Endothelial cell of umbilical vein (primary cell): ENCODE measurements around the gene FARP2. TPM values are rescaled to one million over a fixed set of nuclear protein-coding genes. Genes with fewer than 3 reads are reported as not detected.

Experiments used
- BruUV-seq: library from RNA; stranded (reverse); fragments of 400-500 nt; replicated peaks from 2 replicates; lab custom pipeline; 2021; lab: Mats Ljungman, UMichigan
- CTCF ChIA-PET: fragments of 300-600, 350-600 bp; sonication (Branson Sonifier 250); formaldehyde crosslinking; loops from one replicate; lab custom pipeline; 2021; ENCODE audit warnings: antibody characterized with exemption, inconsistent platforms; lab: Charles Lee
- POLR2A ChIA-PET: fragments of 300-600, 350-600 bp; sonication (Branson Sonifier 250); formaldehyde crosslinking; loops from one replicate; lab custom pipeline; 2021; ENCODE audit warnings: antibody characterized with exemption, inconsistent platforms; lab: Charles Lee
- DNase-seq: peaks from one replicate; pipeline ENCODE4 v3.0.0-alpha.2; 2011; ENCODE audit warnings: low read depth, low spot score
- FAIRE-seq: peaks from 2 replicates; lab custom pipeline; 2011; peaks lifted over from hg19 to GRCh38; lab: Jason Lieb, UNC
- H2AFZ ChIP-seq: 2 replicates; pipeline ENCODE4 v1.6.0; 2012; ENCODE audit warnings: low read depth, low read length, control low read depth, inconsistent platforms
- H3K27ac ChIP-seq: 2 replicates; pipeline ENCODE4 v1.5.1; 2011; ENCODE audit warnings: low read depth, mild to moderate bottlenecking, control low read depth, low read length, moderate library complexity; ENCODE audit not compliant: insufficient read depth
- H3K27me3 ChIP-seq, 2 experiments: 2 replicates each; pipeline versions ENCODE4 v1.6.0 to v1.6.1; 2011; ENCODE audit warnings: low read length in 2 of 2, mixed read lengths in 1 of 2; ENCODE audit not compliant: control insufficient read depth in 2 of 2, insufficient read depth in 2 of 2
- H3K36me3 ChIP-seq, 2 experiments: 2 replicates in 1 of 2; 3 replicates in 1 of 2; pipeline ENCODE4 v1.5.1; 2011; ENCODE audit warnings: low read length in 2 of 2, mild to moderate bottlenecking in 1 of 2, moderate library complexity in 1 of 2; ENCODE audit not compliant: control insufficient read depth in 2 of 2, insufficient read depth in 2 of 2; ENCODE audit errors: extremely low read depth in 1 of 2
- H3K4me1 ChIP-seq: 3 replicates; pipeline ENCODE4 v1.5.1; 2011; ENCODE audit warnings: mild to moderate bottlenecking, low read length; ENCODE audit not compliant: control insufficient read depth, insufficient read depth; ENCODE audit errors: extremely low read depth
- H3K4me2 ChIP-seq: 2 replicates; pipeline ENCODE4 v1.6.1; 2011; ENCODE audit warnings: low read length, control low read depth, mixed read lengths; ENCODE audit not compliant: insufficient read depth
- H3K4me3 ChIP-seq, 3 experiments: fragments of 200-600 bp in 1 of 3; sonication (generic), shearing (Covaris generic) in 1 of 3; replicated peaks in 1 of 3; 2 replicates each; pipeline ENCODE4 v1.5.1; 2011 to 2016; ENCODE audit warnings: control low read depth in 3 of 3, low read length in 3 of 3, mild to moderate bottlenecking in 2 of 3, inconsistent platforms in 1 of 3, low read depth in 1 of 3, moderate library complexity in 1 of 3; ENCODE audit not compliant: insufficient read depth in 1 of 3
- H3K79me2 ChIP-seq: 2 replicates; pipeline ENCODE4 v1.6.0; 2012; ENCODE audit warnings: low read length, inconsistent platforms; ENCODE audit not compliant: control insufficient read depth, insufficient read depth
- H3K9ac ChIP-seq: replicated peaks from 2 replicates; pipeline ENCODE3; 2011; ENCODE audit warnings: low read length, control low read depth; ENCODE audit not compliant: insufficient read depth; ENCODE audit errors: extremely low read depth
- H3K9me1 ChIP-seq: replicated peaks from 3 replicates; pipeline ENCODE4 v1.6.0; 2011; ENCODE audit warnings: mild to moderate bottlenecking, low read length; ENCODE audit not compliant: control insufficient read depth, insufficient read depth; ENCODE audit errors: extremely low read depth
- H3K9me3 ChIP-seq: replicated peaks from 2 replicates; pipeline ENCODE4 v1.5.1; 2012; ENCODE audit warnings: low read length, inconsistent platforms; ENCODE audit not compliant: control insufficient read depth, insufficient read depth
- H4K20me1 ChIP-seq: replicated peaks from 2 replicates; pipeline ENCODE3; 2011; ENCODE audit warnings: mild to moderate bottlenecking, low read length; ENCODE audit not compliant: control insufficient read depth, insufficient read depth; ENCODE audit errors: extremely low read depth
- EZH2 ChIP-seq: IDR thresholded peaks from 2 replicates; pipeline ENCODE4 v1.6.1; 2012; ENCODE audit warnings: borderline replicate concordance, low read depth, mild to moderate bottlenecking, moderate library complexity, low read length, inconsistent platforms; ENCODE audit not compliant: severe bottlenecking
- FOS ChIP-seq: IDR thresholded peaks from 2 replicates; pipeline ENCODE4 v1.6.1; 2011; ENCODE audit warnings: mild to moderate bottlenecking, low read length, moderate library complexity, borderline replicate concordance; ENCODE audit not compliant: insufficient read depth
- GATA2 ChIP-seq: IDR thresholded peaks from 2 replicates; pipeline ENCODE4 v1.7.0; 2011; ENCODE audit warnings: low read depth, mild to moderate bottlenecking, moderate library complexity, mixed read lengths, low read length; ENCODE audit not compliant: insufficient read length, insufficient read depth
- JUN ChIP-seq: IDR thresholded peaks from 2 replicates; pipeline ENCODE4 v1.6.1; 2011; ENCODE audit warnings: borderline replicate concordance, low read depth; ENCODE audit not compliant: insufficient read length, insufficient read depth
- MYC ChIP-seq: IDR thresholded peaks from one replicate; pipeline ENCODE4 v1.6.1; 2011; ENCODE audit warnings: mild to moderate bottlenecking, low read depth, low read length
- POLR2A ChIP-seq: IDR thresholded peaks from 2 replicates; pipeline ENCODE4 v1.6.1; 2012; ENCODE audit warnings: low read depth, mild to moderate bottlenecking, control low read depth, low read length
- POLR2AphosphoS5 ChIP-seq: IDR thresholded peaks from 2 replicates; pipeline ENCODE4 v1.6.1; 2012; ENCODE audit warnings: low read depth, mild to moderate bottlenecking, control low read depth, low read length, moderate library complexity; ENCODE audit not compliant: insufficient read depth
- dilution Hi-C: fragments of 300-500 bp; cut with MboI; formaldehyde crosslinking; loops from one replicate; pipeline ENCODE4 v1.15.0; 2019; ENCODE audit warnings: low sequenced_read_pairs; ENCODE audit not compliant: extremely low pct_ligation_motif_present
- intact Hi-C: fragments of 100-400 bp; cut with micrococcal nuclease; formaldehyde crosslinking; loops from one replicate; pipeline ENCODE4 v1.10.0; 2022
- polyA plus RNA-seq, 4 experiments: library from polyadenylated mRNA; depleted of rRNA in 3 of 4; stranded (reverse) in 3 of 4; unstranded in 1 of 4; fragments of >200 nt; gene quantifications; 2 replicates each; pipeline versions ENCODE4 v1.2.1 to v1.2.3, GENCODE V29; 2011 to 2012; ENCODE audit warnings: missing spikeins in 1 of 4
- total RNA-seq: library from RNA; stranded (reverse); gene quantifications from 2 replicates; pipeline ENCODE4 v1.2.3, GENCODE V29; 2021
- TF ChIP-seq, protein P1 (sequence below), 2 donors: IDR thresholded peaks; 1 replicate in 1 of 2; 2 replicates in 1 of 2; pipeline ENCODE4 v1.5.1; 2011; ENCODE audit warnings: low read length in 2 of 2, mild to moderate bottlenecking in 2 of 2, moderate library complexity in 2 of 2, control low read depth in 1 of 2, inconsistent platforms in 1 of 2, low read depth in 1 of 2; ENCODE audit not compliant: insufficient read depth in 1 of 2; ENCODE audit errors: extremely low read depth in 1 of 2
- TF ChIP-seq, protein P2 (sequence below): IDR thresholded peaks from 2 replicates; pipeline ENCODE4 v1.6.1; 2011; ENCODE audit not compliant: insufficient read depth, insufficient read length

The FARP2 gene
- total and polyA plus RNA-seq, 2 donors (not counting 3 experiments of a cell fraction or from before 2014, with no cell fraction given) = 15.3 to 45.3 TPM

DNA sequence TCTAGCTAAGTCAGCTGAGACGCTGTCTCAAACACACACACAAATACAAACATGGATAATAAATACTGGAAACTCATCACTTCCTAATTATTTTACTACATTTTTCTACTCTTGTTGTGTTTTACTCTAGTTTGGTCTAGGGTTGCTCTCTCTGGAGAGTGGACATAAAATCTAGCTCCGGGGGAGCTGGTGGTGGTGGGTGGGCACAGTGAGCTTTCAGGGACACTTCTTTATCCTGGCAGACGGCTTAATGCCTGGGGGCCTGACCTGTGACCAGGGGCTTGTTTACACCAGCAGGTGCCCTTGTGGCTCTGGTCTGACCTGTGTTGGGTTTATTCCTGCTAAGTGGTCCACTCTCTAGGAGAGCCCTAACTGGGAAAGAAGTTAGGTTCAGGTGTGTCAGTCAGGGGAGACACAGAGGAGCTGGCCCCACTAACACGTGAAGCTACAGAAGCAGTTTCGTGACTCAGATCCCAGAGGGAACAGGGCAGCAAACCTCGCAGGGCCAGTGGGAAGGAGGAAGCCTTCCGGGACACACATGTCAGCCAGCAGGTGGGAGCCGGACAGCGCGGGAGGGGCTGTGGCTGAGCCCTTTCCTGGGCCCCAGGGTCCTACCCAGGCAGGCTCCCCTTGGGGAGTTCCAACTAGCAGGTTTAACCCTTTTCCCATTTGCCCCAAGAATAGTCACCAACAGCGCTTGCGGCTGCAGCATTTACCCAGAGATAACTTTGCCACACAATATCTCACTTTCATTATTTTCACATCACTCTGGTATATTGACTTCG is 180.0 kb downstream of the FARP2 start:
- H3K4me2 ChIP-seq = no peak overlapping the region
- no peaks in the 10 kb centered on the region for H3K9me1 ChIP-seq
- H4K20me1 ChIP-seq = no peaks in the 10 kb centered on the region
- DNase-seq (no peak), FAIRE-seq (no peak)
- BruUV-seq = no TSS peak
- H3K27me3 ChIP-seq = peaks cover 0 to under 1% of the 10 kb centered on the region in 2 experiments
- POLR2A ChIA-PET = no interaction called here
- CTCF ChIA-PET = interaction anchor here (0.8 kb wide), 1 partner anchor 10 kb away, joined by 3 read pairs; no protein-coding TSS in a partner anchor
- no peak overlapping the region for H2AFZ ChIP-seq
- no peaks in the 10 kb centered on the region for H3K4me1 ChIP-seq
- H3K36me3 ChIP-seq = no peaks in the 10 kb centered on the region
- no peaks in the 10 kb centered on the region for H3K9me3 ChIP-seq
- no peaks in the 10 kb centered on the region for H3K79me2 ChIP-seq
- intact Hi-C loops (no loop called here), dilution Hi-C loops (no loop called here)
- no peak overlapping the region for H3K4me3 ChIP-seq
- H3K9ac ChIP-seq = no peak overlapping the region
- H3K27ac ChIP-seq = no peak overlapping the region
- TF ChIP-seq, protein P1, sequence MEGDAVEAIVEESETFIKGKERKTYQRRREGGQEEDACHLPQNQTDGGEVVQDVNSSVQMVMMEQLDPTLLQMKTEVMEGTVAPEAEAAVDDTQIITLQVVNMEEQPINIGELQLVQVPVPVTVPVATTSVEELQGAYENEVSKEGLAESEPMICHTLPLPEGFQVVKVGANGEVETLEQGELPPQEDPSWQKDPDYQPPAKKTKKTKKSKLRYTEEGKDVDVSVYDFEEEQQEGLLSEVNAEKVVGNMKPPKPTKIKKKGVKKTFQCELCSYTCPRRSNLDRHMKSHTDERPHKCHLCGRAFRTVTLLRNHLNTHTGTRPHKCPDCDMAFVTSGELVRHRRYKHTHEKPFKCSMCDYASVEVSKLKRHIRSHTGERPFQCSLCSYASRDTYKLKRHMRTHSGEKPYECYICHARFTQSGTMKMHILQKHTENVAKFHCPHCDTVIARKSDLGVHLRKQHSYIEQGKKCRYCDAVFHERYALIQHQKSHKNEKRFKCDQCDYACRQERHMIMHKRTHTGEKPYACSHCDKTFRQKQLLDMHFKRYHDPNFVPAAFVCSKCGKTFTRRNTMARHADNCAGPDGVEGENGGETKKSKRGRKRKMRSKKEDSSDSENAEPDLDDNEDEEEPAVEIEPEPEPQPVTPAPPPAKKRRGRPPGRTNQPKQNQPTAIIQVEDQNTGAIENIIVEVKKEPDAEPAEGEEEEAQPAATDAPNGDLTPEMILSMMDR (IDR thresholded peaks at IDR 0.05; ENCODE audit: extremely low read depth in 1 of 2, insufficient read depth in 1 of 2, low read depth in 1 of 2, low read length in 2 of 2) = no peak

DNA sequence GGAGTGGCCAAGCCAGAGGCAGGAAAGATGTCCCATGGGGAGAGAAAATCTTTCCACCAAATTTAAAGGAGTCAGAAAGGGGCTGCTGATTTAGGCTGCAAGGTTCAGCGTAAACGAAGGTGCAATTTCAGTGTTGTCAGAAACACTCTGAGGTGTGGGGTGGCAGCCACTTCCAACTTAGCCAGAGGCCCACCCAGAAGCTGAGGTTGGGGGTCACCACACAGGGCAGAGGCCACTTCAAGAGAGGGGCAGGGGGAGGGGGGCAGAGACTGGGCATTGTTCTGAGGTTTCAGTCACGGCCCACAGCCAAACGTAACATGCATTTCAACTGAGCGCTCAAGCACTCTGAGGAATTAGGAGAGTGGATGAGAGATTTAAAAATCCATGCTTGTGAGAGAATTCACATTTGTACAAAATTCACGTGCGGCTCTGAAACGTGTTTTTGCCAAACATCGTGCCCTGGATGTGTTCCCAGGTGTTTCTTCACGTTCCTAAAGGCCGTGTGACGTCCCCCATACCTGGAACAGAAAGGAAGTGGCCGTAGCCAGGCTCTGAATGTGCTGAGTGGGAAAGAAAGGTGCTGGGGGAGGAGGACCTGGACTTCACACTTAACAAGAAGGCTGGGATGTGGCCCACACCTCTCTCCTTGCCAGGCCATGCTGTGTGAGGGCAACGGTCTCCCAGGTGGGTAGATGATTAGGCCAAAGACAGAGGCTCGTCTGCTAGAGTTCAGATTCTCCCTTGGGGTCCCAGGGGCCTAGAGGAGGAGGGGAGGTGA is 182.9 kb downstream of the FARP2 start:
- H3K27ac ChIP-seq = no peak overlapping the region
- intact Hi-C loops (no loop called here), dilution Hi-C loops (no loop called here)
- no TSS peak for BruUV-seq
- H3K4me3 ChIP-seq = no peak overlapping the region
- H3K36me3 ChIP-seq = no peaks in the 10 kb centered on the region
- H4K20me1 ChIP-seq = no peaks in the 10 kb centered on the region
- no peak overlapping the region for H3K9ac ChIP-seq
- CTCF ChIA-PET = interaction anchor here (1.1 kb wide), 1 partner anchor 24 kb away, joined by 3 read pairs; no protein-coding TSS in a partner anchor
- FAIRE-seq (no peak), DNase-seq (no peak)
- H3K4me2 ChIP-seq = no peak overlapping the region
- POLR2A ChIA-PET = interaction anchor here (0.8 kb wide), 1 partner anchor 8 kb away, joined by 3 read pairs; no protein-coding TSS in a partner anchor
- peaks cover 6% of the 10 kb centered on the region for H3K4me1 ChIP-seq
- TF ChIP-seq POLR2AphosphoS5 (no peak), POLR2A (no peak), MYC (no peak), GATA2 (no peak), FOS (no peak), EZH2 (no peak), JUN (no peak)
- TF ChIP-seq, protein P1 (IDR thresholded peaks at IDR 0.05; ENCODE audit: extremely low read depth in 1 of 2, insufficient read depth in 1 of 2, low read depth in 1 of 2, low read length in 2 of 2) = no peak
- TF ChIP-seq, protein P2, sequence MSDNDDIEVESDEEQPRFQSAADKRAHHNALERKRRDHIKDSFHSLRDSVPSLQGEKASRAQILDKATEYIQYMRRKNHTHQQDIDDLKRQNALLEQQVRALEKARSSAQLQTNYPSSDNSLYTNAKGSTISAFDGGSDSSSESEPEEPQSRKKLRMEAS = no peak
- no peaks in the 10 kb centered on the region for H3K9me1 ChIP-seq
- H2AFZ ChIP-seq = no peak overlapping the region
- H3K79me2 ChIP-seq = no peaks in the 10 kb centered on the region
- no peaks in the 10 kb centered on the region for H3K27me3 ChIP-seq
- H3K9me3 ChIP-seq = no peaks in the 10 kb centered on the region
